Activated naive CD4-positive, alpha-beta T cell treated with anti-CD3 and anti-CD28 coated beads, Interleukin-2, amount 50 U/mL, for 72 hours (primary cell): ENCODE data around the gene SCARF1. TPM values are rescaled to one million over a fixed set of nuclear protein-coding genes. Genes with fewer than 3 reads are reported as not detected.
A peak's percentile ranks its signal among the peaks of the same experiment; 100 is the strongest.

Experiments
- ATAC-seq, 2 donors: fragments of 150-1000 bp; cut with Tn5 transposase; 2 replicates each; pipeline ENCODE4 v1.10.0; 2021; ENCODE audit warnings: mild to moderate bottlenecking in 2 of 2, moderate library complexity in 2 of 2
- DNase-seq, 2 donors: peaks; one replicate each; pipeline ENCODE4 v3.0.0; 2021 to 2022; ENCODE audit warnings: low spot score in 2 of 2
- H3K27ac Mint-ChIP-seq, 2 donors: one replicate each; pipeline ENCODE4 v1.8.0; 2022; ENCODE audit warnings: mild to moderate bottlenecking in 2 of 2, mixed read lengths in 2 of 2
- H3K36me3 Mint-ChIP-seq, 2 donors: one replicate each; pipeline ENCODE4 v1.8.0; 2022; ENCODE audit warnings: mixed read lengths in 2 of 2
- H3K9me3 Mint-ChIP-seq, 2 donors: one replicate each; pipeline ENCODE4 v1.8.0; 2022; ENCODE audit warnings: mixed read lengths in 2 of 2
- total RNA-seq, 2 donors: library from RNA; stranded (reverse); gene quantifications; one replicate each; pipeline ENCODE4 v1.2.3, GENCODE V29; 2022

SCARF1 gene
- total RNA-seq, 2 donors from 2014 or later, result 1.1 to 2.3 TPM

DNA sequence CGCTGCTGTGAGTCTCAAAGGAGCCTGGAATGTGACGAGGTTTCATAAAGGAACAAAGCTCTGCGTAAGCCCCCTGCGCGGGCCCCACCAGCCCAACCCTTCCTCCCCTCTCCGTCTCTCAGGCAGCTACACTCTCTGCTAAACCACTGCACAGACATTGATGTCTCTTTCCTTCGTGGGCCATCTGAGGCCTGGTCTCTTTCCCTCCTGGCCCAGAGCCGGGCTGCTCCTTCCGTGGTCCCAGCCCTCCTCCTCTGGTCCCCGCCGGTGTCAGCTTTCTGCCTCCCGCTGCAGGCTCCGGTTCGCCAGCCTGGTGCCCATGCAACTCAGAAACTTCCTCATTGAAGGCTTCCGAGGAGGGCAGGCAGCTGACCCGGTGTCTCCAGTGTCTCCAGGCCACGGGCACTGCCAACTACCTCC is 7.4 kb downstream of the SCARF1 start:
- H3K36me3 Mint-ChIP-seq, result no peaks in the 10 kb centered on the region
- H3K9me3 Mint-ChIP-seq, result no peaks in the 10 kb centered on the region
- DNase-seq, result no peak
- H3K27ac Mint-ChIP-seq, result peak overlapping the region in 1 of 2 donors; percentile 19
- ATAC-seq, result no peak

- no peaks in the 10 kb centered on the region for H3K36me3 Mint-ChIP-seq
- H3K9me3 Mint-ChIP-seq, result no peaks in the 10 kb centered on the region
- H3K27ac Mint-ChIP-seq, result no peak overlapping the region
- DNase-seq (no peak), ATAC-seq (no peak)
These were observed 8.7 kb downstream of the SCARF1 start for GRCh38 chr17:1636732-1637285.

DNA sequence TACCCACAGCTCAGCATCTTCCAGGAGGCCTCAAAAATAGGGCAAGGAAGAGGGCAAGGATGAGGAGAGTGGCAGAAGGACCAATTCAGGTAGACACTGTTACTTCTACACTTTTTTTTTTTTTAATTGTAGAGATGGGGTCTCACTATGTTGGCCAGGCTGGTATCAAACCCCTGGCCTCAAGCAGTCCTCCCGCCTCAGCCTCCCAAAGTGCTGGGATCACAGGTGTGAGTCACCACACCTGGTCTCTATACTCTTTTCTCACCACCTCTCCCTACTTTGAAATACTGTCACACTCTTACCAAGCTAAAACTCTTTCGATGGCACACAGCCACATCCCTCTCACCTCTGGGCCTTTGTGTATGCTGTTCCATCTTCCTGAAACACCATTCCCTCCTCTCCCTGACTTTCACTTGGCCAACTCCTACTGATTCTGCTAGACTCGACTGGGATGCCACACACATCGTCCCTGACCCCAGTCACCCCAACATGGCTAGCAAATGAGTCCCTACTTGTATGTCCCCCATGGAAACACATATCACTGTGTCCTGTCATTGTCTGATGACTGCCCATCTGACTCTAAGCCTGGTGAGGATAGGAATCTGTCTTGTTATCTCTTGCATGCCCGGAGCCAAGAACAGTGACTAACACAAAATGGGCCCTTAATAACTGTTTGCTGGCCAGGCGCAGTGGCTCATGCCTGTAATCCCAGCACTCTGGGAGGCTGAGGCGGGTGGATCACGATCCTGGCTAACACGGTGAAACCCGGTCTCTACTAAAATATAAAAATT is 9.7 kb downstream of the SCARF1 start:
- H3K9me3 Mint-ChIP-seq, result no peaks in the 10 kb centered on the region
- H3K27ac Mint-ChIP-seq, result no peak overlapping the region
- DNase-seq (no peak), ATAC-seq (no peak)
- H3K36me3 Mint-ChIP-seq, result no peaks in the 10 kb centered on the region

DNA sequence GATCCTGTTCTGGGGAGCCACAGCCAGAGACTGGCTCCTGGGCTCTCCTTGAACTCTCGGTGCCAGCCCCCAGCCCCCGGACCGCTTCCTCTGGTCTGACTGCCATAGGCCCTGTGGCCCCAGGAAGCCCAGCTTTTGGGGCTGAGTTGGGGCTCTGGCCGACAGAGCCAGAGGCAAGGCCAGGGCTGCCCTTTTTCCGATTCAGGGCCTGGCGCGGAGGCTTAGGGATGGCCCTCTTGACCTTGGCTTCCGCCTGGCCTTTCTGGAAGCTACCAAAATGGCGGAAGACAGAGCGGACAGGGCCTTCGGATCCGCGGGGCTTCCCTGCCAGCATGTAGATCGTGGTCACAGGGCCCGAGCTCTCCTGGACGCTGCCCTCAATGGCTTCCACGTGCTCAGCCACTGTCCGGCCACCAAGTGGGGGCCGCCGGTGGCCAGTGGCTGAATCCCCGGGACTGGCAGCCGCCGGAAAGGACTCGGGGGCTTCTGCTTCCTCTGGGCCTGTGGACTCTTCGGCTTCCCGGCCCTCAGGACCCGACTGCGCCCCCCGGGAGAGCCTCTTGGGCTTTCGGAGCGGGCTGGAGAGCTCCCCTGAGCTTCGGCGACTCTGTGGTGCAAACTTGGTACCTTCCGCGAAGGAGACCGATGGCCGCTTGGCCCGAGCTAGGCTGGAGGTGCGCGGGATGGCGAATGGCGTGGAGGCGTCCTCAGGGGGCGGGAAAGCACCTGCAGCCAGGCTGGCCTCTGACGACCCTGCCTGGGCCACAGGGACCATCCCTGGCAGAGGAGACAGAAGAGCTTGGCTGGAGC is 10.5 kb downstream of the SCARF1 start:
- H3K27ac Mint-ChIP-seq, result no peak overlapping the region

GRCh38 chr17:1630662-1631061 is 14.9 kb downstream of the SCARF1 start:
- Mint-ChIP-seq H3K27ac (peak overlapping the region in 1 of 2 donors; percentile 61), H3K9me3 (no peaks in the 10 kb centered on the region), H3K36me3 (no peaks in the 10 kb centered on the region)
- ATAC-seq (no peak), DNase-seq (no peak)

More for the DNA sequence above, 10.5 kb downstream of the SCARF1 start:
- Mint-ChIP-seq H3K36me3 (no peaks in the 10 kb centered on the region), H3K9me3 (no peaks in the 10 kb centered on the region)
- DNase-seq, result no peak
- ATAC-seq, result no peak

- Mint-ChIP-seq H3K36me3 (no peaks in the 10 kb centered on the region), H3K27ac (peak overlapping the region in 1 of 2 donors; percentile 61), H3K9me3 (no peaks in the 10 kb centered on the region)
- peak; percentile 17 to 53 for ATAC-seq
- peak in 1 of 2 donors; percentile 86 for DNase-seq
These were observed 15.8 kb downstream of the SCARF1 start for GRCh38 chr17:1629504-1630310.

DNA sequence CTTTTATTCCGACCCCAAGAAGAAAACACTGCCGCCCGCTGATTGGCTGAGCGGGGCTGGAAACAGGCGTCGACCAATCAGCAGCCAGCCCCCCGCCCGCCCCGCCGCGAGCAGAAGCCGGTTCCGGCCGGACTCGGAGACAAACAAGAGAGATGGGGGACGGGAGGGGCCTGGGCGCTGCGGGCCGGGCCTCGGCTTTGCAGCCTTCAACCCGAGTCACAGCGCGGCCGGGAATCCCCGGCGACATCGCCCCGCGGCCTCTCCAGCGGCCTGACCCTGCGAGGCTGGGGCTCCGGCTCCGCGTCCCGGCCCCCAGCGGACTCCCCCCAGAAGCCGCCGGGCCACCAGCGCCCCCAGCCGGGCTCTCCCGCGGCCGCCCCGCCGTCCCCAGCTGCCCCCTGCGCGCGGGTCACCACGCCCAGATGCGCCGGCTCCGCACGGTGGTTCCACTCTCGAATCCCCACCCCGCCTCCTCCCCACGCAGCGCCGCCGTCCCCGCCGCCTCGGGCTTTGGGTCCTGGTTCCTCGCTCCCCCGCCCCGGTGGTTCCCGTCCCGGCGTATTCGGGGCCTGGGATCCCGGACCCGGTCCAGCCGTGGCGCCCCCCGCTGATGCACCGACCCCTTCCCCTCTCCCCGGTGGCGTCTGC is 16.6 kb downstream of the SCARF1 start:
- Mint-ChIP-seq H3K27ac (peak overlapping the region; percentile 84 to 96), H3K36me3 (no peaks in the 10 kb centered on the region), H3K9me3 (no peaks in the 10 kb centered on the region)
- peak; percentile 80 to 87 for ATAC-seq
- peak; percentile 77 to 84 for DNase-seq

DNA sequence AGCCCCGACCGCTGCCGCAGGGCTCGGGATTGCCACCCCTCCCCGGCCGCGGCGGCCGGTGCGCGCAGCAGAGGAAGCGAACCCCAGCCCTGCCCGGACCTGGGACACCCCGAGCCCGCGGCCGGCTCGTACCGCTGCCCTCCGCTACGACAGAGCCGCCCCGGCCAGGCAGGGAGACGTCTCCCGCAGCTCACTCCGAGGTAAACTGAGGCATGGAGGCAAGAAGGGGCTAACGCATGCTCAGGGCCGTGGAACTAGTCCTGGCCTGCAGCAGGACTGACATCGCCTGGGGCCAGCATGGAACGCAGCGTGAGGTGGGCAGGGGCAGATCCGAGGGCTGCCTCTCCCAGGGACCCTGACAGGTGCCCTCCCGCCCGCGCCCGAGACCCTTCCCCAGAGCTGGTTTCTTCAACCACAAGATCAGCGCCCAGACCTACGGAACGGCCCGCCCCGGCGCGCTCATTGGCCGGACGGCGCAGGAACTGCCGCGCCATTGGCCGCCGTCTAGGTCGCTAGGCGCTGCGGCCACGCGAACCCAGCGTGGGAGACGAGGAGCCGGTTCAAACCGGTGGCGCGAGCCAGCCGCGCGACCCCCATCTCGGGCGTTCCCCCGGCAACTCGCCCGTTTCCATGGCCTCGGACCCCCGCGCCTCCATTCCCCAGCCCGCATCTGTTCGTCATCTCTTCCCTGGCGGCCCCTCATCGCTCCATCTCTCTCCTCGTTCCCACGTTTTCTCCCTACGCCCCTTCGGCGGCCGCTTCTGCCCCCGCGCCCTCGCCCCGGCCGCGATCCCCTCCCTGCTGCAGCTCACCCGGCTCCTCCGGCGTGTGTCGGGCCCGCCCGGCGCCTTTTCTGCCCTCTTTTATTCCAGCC is 17.3 kb downstream of the SCARF1 start, which contains the start of gene SLC43A2:
TSS of gene SLC43A2 (minus strand) at position 853 of the 874 bp plus-strand sequence. CDS start 960 bp downstream, outside the sequence.
- ATAC-seq, result peak; percentile 81 to 85
- Mint-ChIP-seq H3K27ac (peak within 1 kb of the TSS; percentile 84 to 96), H3K9me3 (no peaks in the 10 kb centered on the region), H3K36me3 (no peaks in the 10 kb centered on the region)
- DNase-seq, result peak; percentile 76 to 77

- DNase-seq, result no peak
- ATAC-seq, result no peak
- no peaks in the 10 kb centered on the region for H3K36me3 Mint-ChIP-seq
- H3K27ac Mint-ChIP-seq, result no peak overlapping the region
- no peaks in the 10 kb centered on the region for H3K9me3 Mint-ChIP-seq
These were observed 18.1 kb downstream of the SCARF1 start for GRCh38 chr17:1627182-1627981.

DNA sequence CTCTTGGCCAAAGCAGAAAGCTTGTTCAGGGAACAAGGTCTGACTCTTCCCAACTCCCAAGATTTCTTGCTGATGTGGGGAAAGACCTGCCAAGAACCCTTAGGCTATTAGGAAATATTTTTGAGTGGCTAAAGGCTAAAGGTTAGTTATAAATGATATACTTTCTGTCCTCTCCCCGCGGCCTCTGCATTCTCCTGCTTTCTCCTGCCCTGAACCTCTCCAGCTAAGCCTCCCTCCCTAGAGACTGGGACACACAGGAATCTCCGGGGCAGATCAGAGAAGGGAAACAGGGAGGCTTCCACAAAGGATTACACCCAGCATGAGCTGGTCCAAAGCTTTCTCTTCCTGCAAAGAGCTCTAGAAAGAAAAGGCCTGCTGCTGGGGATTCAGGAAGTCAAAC is 19.2 kb downstream of the SCARF1 start:
- no peak for ATAC-seq
- no peak for DNase-seq
- Mint-ChIP-seq H3K36me3 (no peaks in the 10 kb centered on the region), H3K9me3 (no peaks in the 10 kb centered on the region), H3K27ac (no peak overlapping the region)

DNA sequence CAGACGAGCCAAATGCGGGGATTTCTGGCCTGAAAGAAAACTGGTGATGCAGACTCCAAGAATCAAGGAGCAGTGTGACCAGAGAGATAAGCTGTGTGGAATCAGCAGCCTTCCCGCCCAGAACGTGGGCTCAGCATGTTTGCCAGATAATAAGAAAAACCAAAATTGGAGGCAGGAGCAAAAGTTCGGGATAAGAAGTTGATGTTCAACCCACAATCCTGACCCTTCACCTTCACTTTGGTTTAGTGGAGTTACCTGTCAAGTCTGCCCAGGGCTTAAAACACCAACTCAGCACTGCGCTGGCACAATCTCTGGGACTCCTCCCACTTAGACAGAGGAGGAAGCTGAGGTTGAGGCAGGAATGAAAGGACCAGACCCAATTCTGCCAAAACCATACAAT is 20.0 kb downstream of the SCARF1 start:
- H3K9me3 Mint-ChIP-seq, result no peaks in the 10 kb centered on the region
- ATAC-seq, result no peak
- no peaks in the 10 kb centered on the region for H3K36me3 Mint-ChIP-seq
- no peak overlapping the region for H3K27ac Mint-ChIP-seq
- DNase-seq, result no peak

- DNase-seq (no peak), ATAC-seq (no peak)
- Mint-ChIP-seq H3K9me3 (no peaks in the 10 kb centered on the region), H3K27ac (no peak overlapping the region), H3K36me3 (no peaks in the 10 kb centered on the region)
These were observed 20.5 kb downstream of the SCARF1 start for GRCh38 chr17:1625053-1625452.

DNA sequence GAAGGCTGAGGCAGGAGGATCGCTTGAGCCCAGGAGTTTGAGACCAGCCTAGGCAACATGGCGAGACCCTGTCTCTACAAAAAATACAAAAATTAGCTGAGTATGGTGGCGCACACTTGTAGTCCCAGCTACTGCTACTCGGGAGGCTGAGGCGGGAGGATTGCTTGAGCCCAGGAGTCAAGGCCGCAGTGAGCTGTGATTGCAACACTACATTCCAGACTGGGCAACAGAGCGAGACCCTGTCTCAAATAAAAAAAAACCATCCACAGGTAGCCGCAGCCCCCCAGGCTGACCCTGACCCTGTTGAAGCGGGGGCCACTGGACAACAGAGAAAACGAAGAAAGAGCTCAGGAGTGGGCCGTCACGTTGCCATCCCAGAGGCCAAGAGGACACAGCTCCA is 20.9 kb downstream of the SCARF1 start:
- H3K9me3 Mint-ChIP-seq, result no peaks in the 10 kb centered on the region
- no peaks in the 10 kb centered on the region for H3K36me3 Mint-ChIP-seq
- H3K27ac Mint-ChIP-seq, result peak overlapping the region in 1 of 2 donors; percentile 27
- DNase-seq (no peak), ATAC-seq (no peak)

GRCh38 chr17:1623057-1623630 is 22.4 kb downstream of the SCARF1 start:
- H3K36me3 Mint-ChIP-seq, result no peaks in the 10 kb centered on the region
- no peaks in the 10 kb centered on the region for H3K9me3 Mint-ChIP-seq
- ATAC-seq, result no peak
- no peak overlapping the region for H3K27ac Mint-ChIP-seq
- no peak for DNase-seq
